HEK293 (cell line): ENCODE data around the gene TMEM229B.

ENCODE experiments used
- CTCF ChIA-PET: fragments of 350-600 bp; formaldehyde crosslinking; extraction: SDS; loops from one replicate; lab custom pipeline; 2021; ENCODE audit warnings: antibody characterized with exemption; lab: Yijun Ruan, JAX
- POLR2A ChIA-PET: fragments of 300-600 bp; formaldehyde crosslinking; extraction: SDS; loops from one replicate; lab custom pipeline; 2020; ENCODE audit warnings: antibody characterized with exemption, inconsistent platforms; lab: Yijun Ruan, JAX
- H3K27ac ChIP-seq: fragments of 200-500 bp; sonication (Bioruptor generic); 2 replicates; pipeline ENCODE4 v1.5.1; 2014; ENCODE audit warnings: low read depth, low read length, control low read depth, inconsistent platforms; ENCODE audit errors: extremely low read depth
- H3K36me3 ChIP-seq, 2 experiments: fragments of 200-500 bp in 1 of 2; sonication (Bioruptor generic) in 1 of 2; 1 replicate in 1 of 2; 2 replicates in 1 of 2; pipeline ENCODE4 v1.5.1; 2014 to 2017; ENCODE audit warnings: inconsistent platforms in 2 of 2, low read length in 2 of 2; ENCODE audit not compliant: control insufficient read depth in 2 of 2, insufficient read depth in 1 of 2
- H3K4me1 ChIP-seq: fragments of 200-500 bp; sonication (Bioruptor generic); 2 replicates; pipeline ENCODE4 v1.5.1; 2014; ENCODE audit warnings: mild to moderate bottlenecking, low read length, inconsistent platforms; ENCODE audit not compliant: control insufficient read depth, insufficient read depth
- H3K4me3 ChIP-seq: 2 replicates; pipeline ENCODE4 v1.5.1; 2011; ENCODE audit warnings: low read depth, mild to moderate bottlenecking, control low read depth, low read length, moderate library complexity
- H3K9me3 ChIP-seq: fragments of 200-500 bp; sonication (Bioruptor generic); 2 replicates; pipeline ENCODE4 v1.5.1; 2014; ENCODE audit warnings: low read depth, low read length, inconsistent platforms; ENCODE audit not compliant: control insufficient read depth, insufficient read depth
- REST ChIP-seq: fragments of 450-650 bp; formaldehyde crosslinking; IDR thresholded peaks from 2 replicates; pipeline ENCODE4 v1.5.1; 2016; ENCODE audit warnings: missing biosample characterization, missing genetic modification characterization
- SCRT1 ChIP-seq: fragments of 450-650 bp; formaldehyde crosslinking; IDR thresholded peaks from 2 replicates; pipeline ENCODE4 v1.5.1; 2016; ENCODE audit warnings: missing biosample characterization, missing genetic modification characterization, borderline replicate concordance
- TSHZ1 ChIP-seq: fragments of 450-650 bp; formaldehyde crosslinking; IDR thresholded peaks from 2 replicates; pipeline ENCODE4 v1.5.1; 2016; ENCODE audit warnings: missing biosample characterization, missing genetic modification characterization, borderline replicate concordance
- ZFHX2 ChIP-seq: fragments of 450-650 bp; formaldehyde crosslinking; conservative IDR thresholded peaks from 2 replicates; pipeline ENCODE4 v1.5.1; 2016; ENCODE audit warnings: missing biosample characterization, missing genetic modification characterization
- ZNF132 ChIP-seq: fragments of 450-650 bp; formaldehyde crosslinking; IDR thresholded peaks from 2 replicates; pipeline ENCODE4 v1.5.1; 2017; ENCODE audit warnings: missing biosample characterization, missing genetic modification characterization, borderline replicate concordance
- ZNF140 ChIP-seq: fragments of 450-650 bp; formaldehyde crosslinking; IDR thresholded peaks from 2 replicates; pipeline ENCODE4 v1.5.1; 2016; ENCODE audit warnings: missing biosample characterization, missing genetic modification characterization
- ZNF169 ChIP-seq: fragments of 450-650 bp; formaldehyde crosslinking; IDR thresholded peaks from 2 replicates; pipeline ENCODE4 v1.5.1; 2016; ENCODE audit warnings: missing biosample characterization, missing genetic modification characterization
- ZNF266 ChIP-seq: fragments of 450-650 bp; formaldehyde crosslinking; IDR thresholded peaks from 2 replicates; pipeline ENCODE4 v1.5.1; 2016; ENCODE audit warnings: missing biosample characterization, missing genetic modification characterization, low read depth
- ZNF394 ChIP-seq: fragments of 450-650 bp; formaldehyde crosslinking; IDR thresholded peaks from 2 replicates; pipeline ENCODE4 v1.5.1; 2016; ENCODE audit warnings: missing biosample characterization, missing genetic modification characterization, mild to moderate bottlenecking, moderate library complexity, borderline replicate concordance
- ZNF404 ChIP-seq: fragments of 450-650 bp; formaldehyde crosslinking; IDR thresholded peaks from 2 replicates; pipeline ENCODE4 v1.5.1; 2017; ENCODE audit warnings: missing biosample characterization, missing genetic modification characterization
- ZNF580 ChIP-seq: fragments of 450-650 bp; formaldehyde crosslinking; IDR thresholded peaks from 2 replicates; pipeline ENCODE4 v1.5.1; 2016; ENCODE audit warnings: missing biosample characterization, missing genetic modification characterization
- ZNF585B ChIP-seq: fragments of 450-650 bp; formaldehyde crosslinking; IDR thresholded peaks from 2 replicates; pipeline ENCODE4 v1.5.1; 2016; ENCODE audit warnings: missing biosample characterization, missing genetic modification characterization
- ZNF626 ChIP-seq: fragments of 450-650 bp; sonication (Bioruptor Pico); formaldehyde crosslinking; IDR thresholded peaks from 2 replicates; pipeline ENCODE4 v1.5.1; 2018; ENCODE audit warnings: missing biosample characterization, missing genetic modification characterization, inconsistent platforms
- ZNF629 ChIP-seq: fragments of 450-650 bp; formaldehyde crosslinking; IDR thresholded peaks from 2 replicates; pipeline ENCODE4 v1.5.1; 2017; ENCODE audit warnings: missing biosample characterization, missing genetic modification characterization
- ZNF654 ChIP-seq: fragments of 450-650 bp; formaldehyde crosslinking; IDR thresholded peaks from 2 replicates; pipeline ENCODE4 v1.5.1; 2016; ENCODE audit warnings: low read depth, missing biosample characterization, missing genetic modification characterization
- ZNF830 ChIP-seq: fragments of 450-650 bp; IDR thresholded peaks from 2 replicates; pipeline ENCODE4 v1.5.0; 2018; ENCODE audit warnings: missing biosample characterization, missing genetic modification characterization, low read depth, mild to moderate bottlenecking, moderate library complexity
- TF ChIP-seq, protein P1 (sequence below): fragments of 450-650 bp; formaldehyde crosslinking; IDR thresholded peaks from 2 replicates; pipeline ENCODE4 v1.5.1; 2016; ENCODE audit warnings: missing biosample characterization, missing genetic modification characterization
- TF ChIP-seq, protein P2 (sequence below): fragments of 450-650 bp; formaldehyde crosslinking; IDR thresholded peaks from 2 replicates; pipeline ENCODE4 v1.5.1; 2016; ENCODE audit warnings: missing biosample characterization, missing genetic modification characterization, low read depth
- TF ChIP-seq, protein P3 (sequence below): fragments of 450-650 bp; formaldehyde crosslinking; IDR thresholded peaks from 2 replicates; pipeline ENCODE4 v1.5.1; 2016; ENCODE audit warnings: missing biosample characterization, missing genetic modification characterization

TMEM229B gene

DNA sequence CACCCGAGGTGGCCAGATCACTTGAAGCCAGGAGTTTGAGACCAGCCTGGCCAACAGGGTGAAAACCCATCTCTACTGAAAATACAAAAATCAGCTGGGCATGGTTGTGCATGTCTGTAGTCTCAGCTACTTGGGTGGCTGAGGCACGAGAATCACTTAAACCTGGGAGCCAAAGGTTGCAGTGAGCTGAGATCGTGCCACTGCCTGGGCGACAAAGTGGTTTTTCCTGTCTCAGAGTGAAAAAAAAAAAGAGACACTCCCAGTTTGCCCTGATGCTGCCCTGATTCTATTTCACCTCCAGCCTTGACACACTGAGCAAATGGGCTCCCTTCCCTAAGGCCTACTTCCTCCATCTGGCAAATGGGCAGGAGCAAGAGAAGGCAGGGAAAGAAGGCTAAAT lies 48.0 kb downstream of the TMEM229B start:
- CTCF ChIA-PET: interaction anchor here (1.2 kb wide), 1 partner anchor 131 kb away, joined by 4 read pairs; no protein-coding TSS in a partner anchor
- POLR2A ChIA-PET: no interaction called here

DNA sequence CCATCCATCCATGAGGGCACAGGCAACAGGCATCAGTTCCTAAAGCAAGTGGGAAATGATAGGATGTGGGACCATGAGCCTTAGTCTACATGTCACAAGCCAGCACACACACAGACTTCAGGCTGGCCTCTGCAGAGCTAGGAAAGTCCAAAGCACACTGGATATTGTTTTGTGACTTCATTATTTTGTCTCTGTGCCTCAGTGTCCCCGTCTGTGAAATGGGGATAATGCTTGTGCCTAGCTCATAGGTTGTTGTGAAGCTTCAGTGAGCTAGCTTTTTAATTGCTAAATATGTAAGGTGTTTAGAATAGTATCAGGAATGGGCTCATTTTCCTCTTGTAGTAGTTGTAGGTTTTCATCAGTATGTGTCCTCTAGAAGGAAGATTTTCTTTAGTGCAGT lies 49.6 kb downstream of the TMEM229B start:
- ChIA-PET CTCF (interaction anchor here (0.8 kb wide), 1 partner anchor 12 kb away, joined by 3 read pairs; no protein-coding TSS in a partner anchor), POLR2A (interaction anchor here (0.7 kb wide), 1 partner anchor 12 kb away, joined by 8 read pairs; no protein-coding TSS in a partner anchor)
- Histone ChIP-seq H3K4me3 (no peak overlapping the region), H3K4me1 (no peaks in the 10 kb centered on the region), H3K27ac (no peak overlapping the region), H3K36me3 (no peaks in the 10 kb centered on the region), H3K9me3 (no peaks in the 10 kb centered on the region)
- no peak for TF ChIP-seq ZNF629 (tag by site-specific recombination)
- no peak for TF ChIP-seq REST
- TF ChIP-seq ZNF140: no peak
- TF ChIP-seq ZNF830 (tag by site-specific recombination): no peak
- TF ChIP-seq ZNF132 (tag by site-specific recombination): no peak
- no peak for TF ChIP-seq ZNF585B (tag by site-specific recombination)
- TF ChIP-seq ZNF654 (tag by site-specific recombination): no peak
- TF ChIP-seq, protein P1, sequence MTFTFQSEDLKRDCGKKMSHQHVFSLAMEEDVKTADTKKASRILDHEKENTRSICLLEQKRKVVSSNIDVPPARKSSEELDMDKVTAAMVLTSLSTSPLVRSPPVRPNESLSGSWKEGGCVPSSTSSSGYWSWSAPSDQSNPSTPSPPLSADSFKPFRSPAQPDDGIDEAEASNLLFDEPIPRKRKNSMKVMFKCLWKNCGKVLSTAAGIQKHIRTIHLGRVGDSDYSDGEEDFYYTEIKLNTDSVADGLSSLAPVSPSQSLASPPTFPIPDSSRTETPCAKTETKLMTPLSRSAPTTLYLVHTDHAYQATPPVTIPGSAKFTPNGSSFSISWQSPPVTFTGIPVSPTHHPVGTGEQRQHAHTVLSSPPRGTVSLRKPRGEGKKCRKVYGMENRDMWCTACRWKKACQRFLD (tag by site-specific recombination): no peak
- TF ChIP-seq ZNF266 (tag by site-specific recombination): no peak

More for the DNA sequence above, 48.0 kb downstream of the TMEM229B start:
- Histone ChIP-seq H3K4me1 (no peaks in the 10 kb centered on the region), H3K27ac (no peak overlapping the region), H3K4me3 (no peak overlapping the region)
- TF ChIP-seq ZNF626: no peak
- no peak for TF ChIP-seq ZNF394 (tag by site-specific recombination)
- TF ChIP-seq, all 188 proteins: peak for 0
- no peaks in the 10 kb centered on the region for H3K36me3 ChIP-seq
- no peaks in the 10 kb centered on the region for H3K9me3 ChIP-seq

GRCh38 chr14:67436006-67436866 lies 52.3 kb downstream of the TMEM229B start:
- CTCF ChIA-PET: interaction anchor here (0.7 to 1.9 kb wide), 4 partner anchors 9 to 135 kb away, joined by 3 to 6 read pairs (median 4); no protein-coding TSS in a partner anchor
- no peaks in the 10 kb centered on the region for H3K4me1 ChIP-seq
- no peaks in the 10 kb centered on the region for H3K36me3 ChIP-seq
- H3K27ac ChIP-seq: no peak overlapping the region
- POLR2A ChIA-PET: no interaction called here
- no peak overlapping the region for H3K4me3 ChIP-seq
- no peaks in the 10 kb centered on the region for H3K9me3 ChIP-seq
- TF ChIP-seq ZNF169: no peak
- TF ChIP-seq TSHZ1: no peak
- TF ChIP-seq ZNF404 (tag by site-specific recombination): no peak
- TF ChIP-seq SCRT1 (tag by site-specific recombination): no peak
- no peak for TF ChIP-seq ZNF580
- TF ChIP-seq, protein P2, sequence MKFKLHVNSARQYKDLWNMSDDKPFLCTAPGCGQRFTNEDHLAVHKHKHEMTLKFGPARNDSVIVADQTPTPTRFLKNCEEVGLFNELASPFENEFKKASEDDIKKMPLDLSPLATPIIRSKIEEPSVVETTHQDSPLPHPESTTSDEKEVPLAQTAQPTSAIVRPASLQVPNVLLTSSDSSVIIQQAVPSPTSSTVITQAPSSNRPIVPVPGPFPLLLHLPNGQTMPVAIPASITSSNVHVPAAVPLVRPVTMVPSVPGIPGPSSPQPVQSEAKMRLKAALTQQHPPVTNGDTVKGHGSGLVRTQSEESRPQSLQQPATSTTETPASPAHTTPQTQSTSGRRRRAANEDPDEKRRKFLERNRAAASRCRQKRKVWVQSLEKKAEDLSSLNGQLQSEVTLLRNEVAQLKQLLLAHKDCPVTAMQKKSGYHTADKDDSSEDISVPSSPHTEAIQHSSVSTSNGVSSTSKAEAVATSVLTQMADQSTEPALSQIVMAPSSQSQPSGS: no peak
- no peak for TF ChIP-seq ZFHX2 (tag by site-specific recombination)
- TF ChIP-seq, protein P3, sequence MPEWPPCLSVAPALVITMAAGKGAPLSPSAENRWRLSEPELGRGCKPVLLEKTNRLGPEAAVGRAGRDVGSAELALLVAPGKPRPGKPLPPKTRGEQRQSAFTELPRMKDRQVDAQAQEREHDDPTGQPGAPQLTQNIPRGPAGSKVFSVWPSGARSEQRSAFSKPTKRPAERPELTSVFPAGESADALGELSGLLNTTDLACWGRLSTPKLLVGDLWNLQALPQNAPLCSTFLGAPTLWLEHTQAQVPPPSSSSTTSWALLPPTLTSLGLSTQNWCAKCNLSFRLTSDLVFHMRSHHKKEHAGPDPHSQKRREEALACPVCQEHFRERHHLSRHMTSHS (tag by site-specific recombination): no peak
